Neural progenitor cell (in vitro differentiated cells): ENCODE data around the gene STRA6.

Experiments used
- CTCF ChIP-seq: fragments of 200-600 bp; sonication (generic); IDR thresholded peaks from 2 replicates; pipeline ENCODE4 v1.5.1; 2017; ENCODE audit warnings: antibody characterized with exemption, mild to moderate bottlenecking
- EZH2 ChIP-seq: fragments of 200-600 bp; sonication (generic); IDR thresholded peaks from 2 replicates; pipeline ENCODE4 v1.6.1; 2017; ENCODE audit warnings: antibody characterized with exemption, mild to moderate bottlenecking, moderate library complexity
- EZH2phosphoT487 ChIP-seq: fragments of 200-600 bp; sonication (generic); IDR thresholded peaks from 2 replicates; pipeline ENCODE4 v1.6.1; 2017; ENCODE audit warnings: antibody characterized with exemption

- no peak for TF ChIP-seq CTCF
- no peak for TF ChIP-seq EZH2
- no peak for TF ChIP-seq EZH2phosphoT487
These were observed 42.8 kb downstream of the STRA6 start for GRCh38 chr15:74159773-74160172.
